HG03064 (cell line): ENCODE data around the gene TBC1D8.
"Not testable (repeated sequence)": the region's sequence is repeated elsewhere in the genome, so short reads cannot be mapped to it uniquely, and the experiment has no call there.

Experiments
- ATAC-seq: cut with Tn5 transposase; IDR thresholded peaks from one replicate; pipeline ENCODE4 v1.9.1; 2021; ENCODE audit warnings: low read depth; ENCODE audit not compliant: unreplicated experiment

TBC1D8 gene

DNA sequence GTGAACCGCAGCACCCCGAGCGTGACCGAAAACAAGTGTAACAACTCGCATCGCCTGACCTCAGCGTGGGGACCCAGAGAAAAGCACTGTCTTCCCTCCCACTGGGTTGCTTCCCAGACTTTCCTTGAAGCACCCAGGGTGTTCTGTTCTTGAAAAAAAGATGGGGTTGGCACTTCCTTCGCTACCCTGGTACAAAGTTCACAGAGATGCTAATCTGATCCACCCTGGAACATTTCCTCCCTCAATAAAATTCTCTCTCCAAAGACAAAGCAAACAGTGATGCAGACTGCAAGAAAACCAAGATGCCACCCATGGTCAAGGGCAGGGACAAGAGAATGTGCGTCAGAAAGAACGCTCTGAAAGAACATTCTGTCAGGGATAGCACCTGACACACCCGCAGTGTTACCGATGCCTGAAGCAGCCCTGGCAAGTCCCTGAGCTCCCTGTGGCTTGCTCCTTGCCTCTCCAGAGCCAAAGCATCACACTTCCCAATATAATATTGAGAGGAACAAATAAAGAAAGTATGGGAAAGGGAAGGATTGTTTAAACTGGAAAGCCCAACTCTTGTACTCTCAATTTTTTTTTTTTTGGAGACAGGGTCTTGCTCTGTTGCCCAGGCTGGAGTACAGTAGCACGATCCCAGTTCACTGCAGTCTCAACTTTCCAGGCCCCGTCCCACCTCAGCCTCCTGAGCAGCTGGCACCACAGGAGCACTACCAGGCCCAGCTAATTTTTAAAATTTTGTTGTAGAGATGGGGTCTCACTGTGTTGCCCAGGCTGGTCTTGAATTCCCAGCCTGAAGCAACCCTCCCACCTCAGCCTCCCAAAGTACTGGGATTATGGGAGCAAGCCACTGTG is 70.7 kb downstream of the TBC1D8 start:
- ATAC-seq: no peak

DNA sequence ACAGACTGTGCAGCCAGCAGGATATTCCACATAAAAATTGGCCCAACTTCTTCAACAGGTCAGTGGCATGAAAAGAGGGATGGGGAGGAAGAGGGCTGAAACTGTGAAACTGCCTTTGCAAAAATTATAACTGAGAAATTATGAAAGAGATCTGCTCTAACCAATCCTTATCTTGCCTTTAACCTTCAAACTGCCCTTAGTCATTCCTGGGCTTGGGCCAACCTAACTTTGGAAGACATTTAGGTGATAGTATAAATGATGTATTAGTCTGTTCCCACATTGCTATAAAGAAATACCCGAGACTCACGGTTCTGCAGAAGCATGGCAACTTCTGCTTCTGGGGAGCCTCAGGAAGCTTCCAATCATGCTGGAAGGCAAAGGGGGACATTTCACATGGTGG is 74.6 kb downstream of the TBC1D8 start:
- ATAC-seq: no peak

DNA sequence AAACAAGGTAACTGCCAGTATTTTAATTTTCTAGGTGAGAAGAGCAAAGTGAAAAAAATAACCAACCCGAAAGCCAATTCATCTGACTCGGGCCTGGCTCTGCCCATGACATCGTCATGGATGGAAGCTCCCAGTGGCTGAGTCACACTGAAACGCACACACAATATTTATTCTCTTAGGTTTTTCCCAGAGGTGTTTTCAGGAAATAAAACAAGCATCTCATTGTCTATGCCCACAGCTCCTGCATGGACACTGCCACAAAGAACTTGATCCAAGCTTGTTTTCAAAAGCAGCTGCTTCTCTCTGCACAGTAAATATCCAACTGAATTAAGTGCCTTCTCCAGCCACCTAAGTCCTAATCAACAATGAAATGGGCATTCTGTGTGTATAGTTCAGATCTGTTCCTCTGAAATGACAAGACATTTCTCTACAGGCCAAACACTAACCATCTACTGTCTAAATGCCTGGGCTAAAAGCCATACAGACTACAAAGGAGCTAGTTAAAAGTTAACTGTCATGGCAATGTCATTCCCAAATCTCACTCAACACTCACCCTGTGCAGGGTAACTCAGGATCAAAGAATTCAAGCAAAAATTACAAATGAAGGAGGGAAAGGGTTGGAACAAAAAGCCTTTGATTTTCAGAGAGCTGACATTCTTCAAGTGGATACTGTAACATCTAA is 86.2 kb downstream of the TBC1D8 start:
- ATAC-seq: no peak

DNA sequence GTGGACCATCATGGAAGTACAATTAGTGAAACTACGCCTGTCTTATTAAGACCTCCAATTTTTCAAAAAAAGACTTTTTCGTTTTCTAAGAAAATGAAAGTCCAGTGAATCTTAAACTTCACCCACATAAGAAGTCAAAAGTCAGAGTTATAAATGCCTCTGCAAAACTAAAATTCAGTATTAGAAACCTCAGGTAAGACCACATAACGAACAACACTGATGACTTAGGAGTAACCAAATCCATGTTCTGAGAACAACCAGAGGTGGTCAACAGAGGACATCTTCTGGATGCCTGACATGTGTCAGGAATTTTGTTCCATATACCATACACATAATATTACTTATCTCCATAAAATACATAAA is 86.7 kb downstream of the TBC1D8 start:
- ATAC-seq: no peak

DNA sequence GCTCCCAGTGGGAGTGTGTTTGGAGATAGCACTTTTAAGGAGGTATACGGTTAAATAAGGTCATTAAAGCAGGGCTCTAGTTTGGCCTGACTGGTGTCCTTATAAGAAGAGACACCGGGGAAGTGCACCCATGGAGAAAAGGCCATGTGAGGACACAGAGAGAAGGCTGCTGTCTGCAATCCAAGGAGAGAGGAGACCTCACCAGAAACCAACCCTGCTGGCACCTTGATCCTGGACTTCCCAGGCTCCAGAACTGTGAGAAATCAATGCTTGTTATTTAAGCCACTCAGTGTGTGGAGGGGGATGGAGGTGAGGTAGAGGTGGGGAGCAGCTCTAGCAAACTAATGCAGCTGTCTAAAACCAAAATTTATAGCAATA is 87.1 kb downstream of the TBC1D8 start:
- ATAC-seq: no peak

DNA sequence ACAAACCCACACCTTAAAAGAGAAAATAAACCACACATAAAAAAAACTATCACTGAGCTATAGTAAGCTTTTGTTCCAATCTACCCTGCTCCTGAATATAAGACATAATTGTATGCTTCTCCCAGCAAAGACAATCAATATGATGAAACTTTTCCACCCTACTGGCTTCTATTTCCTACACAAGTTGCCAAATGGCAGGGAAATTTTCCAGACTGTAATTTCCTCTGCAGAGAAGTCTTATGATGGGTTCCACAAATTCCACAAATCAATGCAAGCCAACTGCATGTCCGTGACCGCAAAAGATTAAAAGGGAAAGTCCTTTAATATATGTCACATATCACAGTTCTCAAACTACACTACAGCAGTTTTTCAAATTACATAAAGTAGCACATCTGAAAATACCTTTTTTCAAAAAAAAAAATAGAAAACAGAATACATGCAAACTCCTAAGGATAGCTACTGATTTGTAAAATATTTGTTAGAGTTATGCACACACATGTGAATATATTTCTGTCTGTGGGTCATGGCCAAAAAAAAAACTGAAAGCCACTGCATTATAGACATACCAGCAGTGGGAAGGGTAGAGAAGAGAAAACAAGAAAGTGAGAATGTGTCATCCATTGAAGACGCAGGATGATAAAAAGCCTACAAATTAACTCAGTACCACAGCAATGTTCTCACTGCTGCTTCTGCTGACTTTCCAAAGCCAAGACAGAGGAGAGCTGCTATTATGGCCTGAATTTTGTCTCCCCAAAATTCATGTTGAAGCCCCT is 87.6 kb downstream of the TBC1D8 start:
- no peak for ATAC-seq

DNA sequence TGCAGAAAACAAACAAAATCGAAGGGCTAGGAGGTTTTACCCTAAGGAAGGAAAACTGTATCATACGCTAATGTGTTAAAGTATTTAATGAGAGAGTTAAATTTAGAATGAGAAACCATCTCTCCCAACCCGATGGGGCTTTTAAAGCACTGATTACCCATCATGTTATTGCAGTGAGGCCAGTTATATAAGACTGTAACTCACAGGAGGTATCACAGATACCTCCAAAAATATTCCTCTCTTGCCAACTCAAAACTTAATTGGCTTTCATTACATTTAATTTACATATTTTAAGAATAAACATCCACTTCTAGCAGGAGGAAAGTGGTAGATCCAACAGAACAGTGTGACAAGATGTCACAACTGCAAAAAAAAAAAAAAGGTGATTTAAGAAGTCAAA is 92.8 kb downstream of the TBC1D8 start:
- ATAC-seq: no peak

DNA sequence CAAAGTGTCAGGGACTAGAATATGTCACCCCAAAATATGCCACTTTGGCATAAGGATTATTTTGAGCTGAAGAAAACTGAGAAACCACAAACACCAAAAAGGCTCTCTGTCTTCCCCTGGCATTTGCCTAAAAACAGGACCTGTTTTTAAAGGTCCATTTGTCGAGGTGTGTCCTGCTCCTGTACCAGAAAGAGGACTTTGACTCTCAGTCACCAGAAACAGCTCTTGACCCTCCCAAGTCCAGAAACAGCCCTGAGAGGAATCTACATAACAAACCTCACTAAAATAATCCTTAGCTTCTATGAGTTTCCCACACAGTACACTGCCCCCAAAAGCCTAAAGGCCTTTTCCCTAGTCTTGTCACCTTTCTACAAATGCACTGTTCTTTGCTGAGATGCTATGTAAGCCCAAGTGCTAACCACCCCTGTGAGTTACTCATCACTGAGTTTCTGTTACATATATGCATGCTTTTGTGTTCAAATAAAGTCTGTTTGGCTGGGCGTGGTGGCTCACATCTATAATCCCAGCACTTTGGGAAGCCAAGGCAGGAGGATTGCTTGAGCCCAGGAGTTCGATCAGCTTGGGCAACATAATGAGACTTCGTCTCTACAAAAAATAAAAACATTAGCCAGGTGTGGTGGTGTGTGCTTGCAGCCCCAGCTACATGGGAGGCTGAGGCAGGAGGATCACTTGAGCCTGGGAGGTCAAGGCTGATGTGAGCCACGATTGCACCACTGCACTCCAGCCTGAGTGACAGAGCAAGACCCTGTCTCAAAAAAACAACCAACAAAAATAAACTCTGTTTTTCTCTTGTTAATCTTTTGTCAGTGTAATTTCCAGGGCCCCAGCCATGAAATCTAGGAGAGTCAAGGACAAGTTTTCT is 93.9 kb downstream of the TBC1D8 start:
- ATAC-seq: no peak

DNA sequence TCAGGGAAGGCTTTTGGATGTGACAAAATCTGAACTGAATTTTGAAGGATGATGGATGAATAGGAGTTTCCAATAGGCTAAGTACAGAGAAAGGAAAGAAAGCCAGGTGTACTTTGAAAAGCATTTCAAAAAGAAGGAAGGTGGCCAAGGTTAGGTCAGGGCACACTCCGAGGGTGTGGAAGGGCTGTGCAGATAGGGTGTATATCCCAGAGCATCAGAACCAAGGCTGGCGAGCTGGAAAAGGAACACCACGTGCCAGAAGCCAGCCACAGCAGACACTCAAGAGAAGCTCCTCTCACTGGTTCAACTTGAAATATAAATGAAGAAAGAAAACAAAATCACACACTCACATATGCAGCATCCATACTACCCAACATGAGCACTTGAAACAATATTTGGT is 98.1 kb downstream of the TBC1D8 start:
- ATAC-seq: no peak

DNA sequence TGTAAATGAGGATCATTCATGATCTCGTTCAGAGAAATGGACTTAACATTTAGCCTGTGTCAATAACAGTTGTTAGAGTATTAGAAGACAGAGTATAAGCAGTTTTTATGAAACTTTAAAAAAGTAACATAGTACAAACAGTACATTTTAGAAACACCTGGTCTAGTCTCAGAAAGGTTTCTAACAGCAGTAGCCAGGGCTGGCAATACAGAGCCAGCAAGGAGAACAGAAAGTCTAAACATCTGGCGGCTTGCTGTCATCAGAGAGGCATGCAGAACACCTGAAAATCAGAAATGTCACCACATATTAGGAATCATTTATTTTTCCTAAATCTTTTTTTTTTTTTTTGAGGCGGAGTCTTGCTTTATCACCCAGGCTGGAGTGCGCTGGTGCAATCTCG is 99.0 kb downstream of the TBC1D8 start:
- no peak for ATAC-seq

DNA sequence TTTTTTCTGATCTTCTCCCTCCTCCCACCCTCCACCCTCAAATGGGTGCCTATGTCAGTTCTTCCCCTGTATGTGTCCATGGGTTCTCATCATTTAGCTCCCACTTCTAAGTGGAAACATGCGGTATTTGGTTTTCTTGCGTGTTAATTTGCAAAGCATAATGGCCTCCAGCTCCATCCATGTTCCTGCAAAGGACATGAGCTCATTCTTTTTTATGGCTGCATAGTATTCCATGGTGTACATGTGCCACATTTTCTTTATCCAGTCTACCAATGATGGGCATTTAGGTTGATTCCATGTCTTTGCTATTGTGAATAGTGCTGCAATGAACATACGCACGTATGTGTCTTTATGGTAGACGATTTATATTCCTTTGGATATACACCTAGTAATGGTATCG is 100.3 kb downstream of the TBC1D8 start:
- ATAC-seq: not testable (repeated sequence)

DNA sequence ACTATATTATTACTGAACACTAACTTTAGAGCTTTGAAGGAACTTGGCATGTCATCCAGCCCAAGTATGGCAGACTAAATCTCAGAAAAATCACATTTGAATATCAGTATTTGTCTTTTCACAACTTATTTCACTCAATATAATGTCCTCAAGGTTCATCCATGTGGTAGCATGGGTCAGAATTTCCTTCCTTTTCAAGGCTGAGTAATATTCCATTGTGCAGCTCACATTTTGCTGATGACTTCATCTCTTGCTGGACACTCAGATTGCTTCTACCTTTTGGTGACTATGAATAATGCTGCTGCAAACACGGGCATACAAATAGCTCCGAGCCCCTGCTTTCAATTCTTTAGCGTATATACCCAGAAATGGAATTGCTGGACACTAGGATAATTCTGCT is 102.4 kb downstream of the TBC1D8 start:
- no peak for ATAC-seq

DNA sequence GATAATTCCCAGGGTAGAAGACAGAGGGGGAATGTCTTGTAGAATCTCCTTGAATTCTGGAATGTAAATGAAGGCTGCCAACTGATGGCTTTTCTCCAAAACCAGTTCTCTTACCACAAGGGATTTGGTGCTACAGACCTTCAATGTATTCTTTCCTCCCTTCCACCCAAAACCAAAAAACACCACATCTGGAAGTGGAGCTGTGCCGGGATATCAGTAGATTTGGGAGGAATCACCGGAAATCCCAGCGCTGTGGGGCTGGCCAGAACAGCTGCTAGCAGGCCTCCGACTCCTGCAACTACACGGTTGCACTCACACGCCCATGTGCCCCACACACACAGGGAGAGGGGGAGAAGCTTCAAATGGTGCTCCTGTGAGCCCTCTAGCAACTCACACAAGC is 103.4 kb downstream of the TBC1D8 start:
- ATAC-seq: no peak

DNA sequence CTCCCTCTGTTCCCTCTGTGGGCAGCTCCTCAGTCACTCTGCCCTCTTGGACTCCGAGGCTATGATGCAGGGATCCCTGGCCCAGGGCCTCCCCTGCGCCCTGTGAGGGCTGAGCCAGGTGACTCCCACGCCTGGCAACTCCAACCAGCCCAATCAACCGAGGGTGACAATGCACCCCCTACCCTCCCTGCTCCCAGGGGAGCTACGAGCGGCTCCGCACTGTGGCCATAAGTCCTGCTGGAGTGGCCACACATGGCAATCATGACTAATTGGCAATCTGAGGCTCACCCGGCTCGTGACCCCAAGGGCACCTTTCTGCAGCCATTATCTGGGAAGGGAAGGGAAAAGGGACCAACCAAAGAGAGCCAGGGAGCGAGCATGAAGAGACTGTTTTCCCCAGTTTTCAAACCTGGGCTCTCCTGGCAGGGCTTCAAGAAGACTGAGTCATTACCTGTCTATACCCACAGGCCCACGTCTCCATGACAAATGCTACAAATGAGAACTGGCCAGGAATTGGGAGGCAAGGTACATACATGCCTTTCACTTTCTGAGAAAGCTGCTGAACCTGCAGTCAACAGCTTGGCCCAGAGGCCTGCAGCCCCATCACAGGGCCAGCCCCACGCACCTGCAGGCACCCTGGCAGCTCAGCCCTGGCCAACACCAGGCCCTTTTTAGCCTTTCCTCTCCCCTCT is 104.0 kb downstream of the TBC1D8 start:
- ATAC-seq: no peak

DNA sequence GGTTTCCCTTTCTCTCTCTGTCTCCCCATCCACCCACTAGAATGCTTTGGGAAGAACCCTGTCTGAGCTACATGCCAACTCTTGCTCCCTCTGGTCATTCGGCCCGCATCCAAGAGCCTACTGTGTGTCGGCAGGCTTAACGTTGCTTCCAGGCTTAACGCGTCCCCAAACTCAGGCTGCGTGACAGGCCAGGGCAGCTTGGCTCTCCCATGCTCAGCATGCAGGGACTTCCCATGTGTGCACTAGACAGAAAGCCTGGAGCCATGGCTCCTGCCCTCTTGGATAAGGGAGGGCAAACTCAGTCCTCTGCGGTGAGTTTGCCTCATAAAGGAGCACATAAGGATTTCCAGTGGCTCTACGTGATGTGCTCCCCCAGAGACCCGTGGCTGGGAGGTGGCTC is 105.9 kb downstream of the TBC1D8 start:
- no peak for ATAC-seq

DNA sequence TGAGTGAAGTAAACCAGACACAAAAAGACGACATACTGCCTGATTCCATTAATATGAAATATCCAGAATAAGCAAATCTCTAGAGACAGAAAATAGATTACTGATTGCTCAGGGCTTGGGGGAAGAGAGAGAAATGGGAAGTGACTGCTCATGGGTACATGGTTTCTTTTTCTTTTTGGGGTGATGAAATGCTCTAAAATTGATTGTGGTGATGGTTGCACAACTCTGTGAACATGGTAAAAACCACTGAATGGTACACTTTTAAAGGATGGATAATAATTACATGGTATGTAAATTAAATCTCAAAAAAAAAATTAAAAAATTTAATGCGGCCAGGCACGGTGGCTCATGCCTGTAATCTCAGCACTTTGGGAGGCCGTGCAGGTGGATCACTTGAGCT is 109.8 kb downstream of the TBC1D8 start:
- no peak for ATAC-seq

DNA sequence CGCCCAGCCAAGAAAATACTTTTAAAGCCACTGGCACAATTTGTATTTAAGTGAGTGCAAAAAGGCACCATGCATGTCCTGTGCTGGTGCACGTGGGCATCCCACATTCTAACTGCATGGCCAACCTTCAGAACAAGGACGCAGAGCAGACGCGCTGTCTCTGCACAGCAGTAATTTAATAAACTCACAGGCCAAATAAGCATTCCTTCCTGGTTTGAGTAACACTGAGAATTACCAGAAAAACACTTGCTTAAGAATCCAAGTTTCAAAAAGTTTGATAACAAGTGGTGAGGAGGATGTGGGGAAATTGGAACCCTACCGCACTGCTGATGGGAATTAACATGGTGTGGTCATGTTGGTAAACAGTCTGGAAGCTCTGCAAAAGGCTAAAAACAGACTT is 110.4 kb downstream of the TBC1D8 start:
- no peak for ATAC-seq

DNA sequence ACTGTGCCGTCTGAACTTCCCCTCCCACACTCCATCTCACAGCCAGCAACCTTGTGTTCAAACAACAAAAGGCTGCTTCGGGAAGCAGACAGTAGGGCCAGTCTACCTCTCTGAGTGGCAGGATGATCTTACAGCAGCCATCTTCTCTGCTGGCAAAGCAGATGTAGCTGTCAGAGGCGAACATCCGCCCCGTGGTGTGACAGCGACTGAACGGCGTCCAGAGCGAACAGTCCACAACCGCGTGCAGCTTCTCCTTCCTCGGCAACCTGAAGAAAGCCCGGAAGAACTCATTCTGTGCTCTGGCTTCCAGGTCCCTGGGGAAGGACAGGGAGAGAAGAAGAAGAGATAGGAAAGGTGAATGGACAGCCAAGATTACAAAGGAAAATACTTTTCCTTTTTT is 111.1 kb downstream of the TBC1D8 start:
- no peak for ATAC-seq

DNA sequence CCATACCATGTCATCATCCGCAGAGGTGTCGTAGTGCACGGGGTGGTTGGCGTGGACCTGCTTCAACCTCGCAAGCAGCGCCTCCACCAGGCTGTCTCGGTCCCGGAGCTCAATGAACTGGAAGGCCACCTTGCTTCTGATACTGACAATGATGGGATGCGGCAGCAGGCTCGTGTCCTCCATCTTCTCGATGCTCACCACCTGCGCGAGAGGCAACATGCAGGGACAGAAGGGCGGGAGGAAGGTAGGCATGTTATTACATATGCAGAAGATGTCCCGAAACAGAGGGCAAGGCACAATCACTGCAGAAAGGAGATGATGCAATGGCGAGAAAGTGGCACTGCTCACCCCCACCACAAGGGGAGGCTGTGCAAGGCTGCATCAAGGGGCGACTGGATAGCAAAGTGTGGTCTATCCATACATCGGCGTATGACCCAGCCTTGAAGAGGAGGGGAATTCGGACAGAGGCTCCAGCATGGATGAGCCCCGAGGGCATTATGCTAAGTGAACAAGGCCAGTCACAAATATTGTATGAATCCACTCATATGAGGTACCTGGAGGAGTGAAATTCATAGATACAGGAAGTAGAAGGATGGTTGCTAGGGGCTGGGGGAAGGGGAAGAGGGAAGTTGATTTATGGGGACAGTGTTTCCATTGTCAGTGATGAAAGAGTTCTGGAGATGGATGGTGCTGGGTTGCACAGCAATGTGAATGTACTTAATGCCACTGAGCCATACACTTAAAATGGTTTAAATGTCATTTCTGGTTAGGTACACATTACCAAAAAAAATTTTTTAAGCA is 112.5 kb downstream of the TBC1D8 start:
- no peak for ATAC-seq
